ENCODE results near the gene RGS5. TPM values are rescaled to one million over a fixed set of nuclear protein-coding genes. Genes with fewer than 3 reads are reported as not detected.

Gene RGS5
- total and polyA plus RNA-seq, 2 donors (not counting 3 experiments of a cell fraction or from before 2014, with no cell fraction given) = 287 to 770 TPM

GRCh38 chr1:163115887-163116286 lies 86.8 kb downstream of the RGS5 start:
- no peak overlapping the region for H2AFZ ChIP-seq (ENCODE audit: low read depth, low read length)

GRCh38 chr1:163107655-163108054 lies 95.1 kb downstream of the RGS5 start:
- TF ChIP-seq POLR2A (IDR thresholded peaks at IDR 0.05; ENCODE audit: low read depth, low read length) = no peak
- no peak for TF ChIP-seq FOS (IDR thresholded peaks at IDR 0.05; ENCODE audit: borderline replicate concordance, insufficient read depth, low read length)
- no peak for TF ChIP-seq POLR2AphosphoS5 (IDR thresholded peaks at IDR 0.05; ENCODE audit: insufficient read depth, low read depth, low read length)
- TF ChIP-seq, protein P1, sequence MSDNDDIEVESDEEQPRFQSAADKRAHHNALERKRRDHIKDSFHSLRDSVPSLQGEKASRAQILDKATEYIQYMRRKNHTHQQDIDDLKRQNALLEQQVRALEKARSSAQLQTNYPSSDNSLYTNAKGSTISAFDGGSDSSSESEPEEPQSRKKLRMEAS (IDR thresholded peaks at IDR 0.05; ENCODE audit: insufficient read depth, insufficient read length) = no peak
- TF ChIP-seq EZH2 (IDR thresholded peaks at IDR 0.05; ENCODE audit: borderline replicate concordance, low read depth, low read length, severe bottlenecking) = no peak
- no peak for TF ChIP-seq CTCF (IDR thresholded peaks at IDR 0.05; ENCODE audit: extremely low read depth in 1 of 2, insufficient read depth in 1 of 2, low read depth in 1 of 2, low read length in 2 of 2)
- no peak for TF ChIP-seq MYC (IDR thresholded peaks at IDR 0.05; ENCODE audit: low read depth, low read length)
- no peak for TF ChIP-seq JUN (IDR thresholded peaks at IDR 0.05; ENCODE audit: borderline replicate concordance, insufficient read depth, insufficient read length, low read depth)
- no peak for TF ChIP-seq GATA2 (IDR thresholded peaks at IDR 0.05; ENCODE audit: insufficient read depth, insufficient read length, low read depth, low read length)
- Histone ChIP-seq H4K20me1 (replicated peaks; ENCODE audit: control insufficient read depth, extremely low read depth, insufficient read depth, low read length) (no peaks in the 10 kb centered on the region), H3K79me2 (ENCODE audit: control insufficient read depth, insufficient read depth, low read length) (no peaks in the 10 kb centered on the region), H3K4me3 (replicated peaks in 1 of 3; ENCODE audit: insufficient read depth in 1 of 3, low read depth in 1 of 3, low read length in 3 of 3) (no peak overlapping the region), H3K27me3 (ENCODE audit: control insufficient read depth in 2 of 2, insufficient read depth in 2 of 2, low read length in 2 of 2) (no peaks in the 10 kb centered on the region), H3K27ac (ENCODE audit: insufficient read depth, low read depth, low read length) (no peak overlapping the region), H3K36me3 (ENCODE audit: control insufficient read depth in 2 of 2, extremely low read depth in 1 of 2, insufficient read depth in 2 of 2, low read length in 2 of 2) (no peaks in the 10 kb centered on the region), H3K9ac (replicated peaks; ENCODE audit: extremely low read depth, insufficient read depth, low read length) (no peak overlapping the region), H2AFZ (ENCODE audit: low read depth, low read length) (no peak overlapping the region), H3K4me2 (ENCODE audit: insufficient read depth, low read length) (no peak overlapping the region), H3K9me3 (replicated peaks; ENCODE audit: control insufficient read depth, insufficient read depth, low read length) (no peaks in the 10 kb centered on the region), H3K4me1 (ENCODE audit: control insufficient read depth, extremely low read depth, insufficient read depth, low read length) (no peaks in the 10 kb centered on the region), H3K9me1 (replicated peaks; ENCODE audit: control insufficient read depth, extremely low read depth, insufficient read depth, low read length) (no peaks in the 10 kb centered on the region)
- intact Hi-C loops (cut with micrococcal nuclease) = no loop called here
- FAIRE-seq (no peak), DNase-seq (ENCODE audit: low read depth, low spot score) (no peak)
- no TSS peak for BruUV-seq (replicated peaks)
- CTCF ChIA-PET = interaction anchor here (1.2 to 1.3 kb wide), 2 partner anchors 8 to 13 kb away, joined by 3 to 4 read pairs; no protein-coding TSS in a partner anchor
- POLR2A ChIA-PET = no interaction called here
- dilution Hi-C loops (cut with MboI; ENCODE audit: extremely low pct_ligation_motif_present, low sequenced_read_pairs) = no loop called here

More at GRCh38 chr1:163115887-163116286, 86.8 kb downstream of the RGS5 start:
- Histone ChIP-seq H4K20me1 (replicated peaks; ENCODE audit: control insufficient read depth, extremely low read depth, insufficient read depth, low read length) (no peaks in the 10 kb centered on the region), H3K4me2 (ENCODE audit: insufficient read depth, low read length) (no peak overlapping the region), H3K9ac (replicated peaks; ENCODE audit: extremely low read depth, insufficient read depth, low read length) (no peak overlapping the region), H3K27me3 (ENCODE audit: control insufficient read depth in 2 of 2, insufficient read depth in 2 of 2, low read length in 2 of 2) (no peaks in the 10 kb centered on the region), H3K79me2 (ENCODE audit: control insufficient read depth, insufficient read depth, low read length) (no peaks in the 10 kb centered on the region), H3K4me3 (replicated peaks in 1 of 3; ENCODE audit: insufficient read depth in 1 of 3, low read depth in 1 of 3, low read length in 3 of 3) (no peak overlapping the region), H3K9me3 (replicated peaks; ENCODE audit: control insufficient read depth, insufficient read depth, low read length) (no peaks in the 10 kb centered on the region), H3K9me1 (replicated peaks; ENCODE audit: control insufficient read depth, extremely low read depth, insufficient read depth, low read length) (no peaks in the 10 kb centered on the region), H3K4me1 (ENCODE audit: control insufficient read depth, extremely low read depth, insufficient read depth, low read length) (peaks cover 7% of the 10 kb centered on the region), H3K36me3 (ENCODE audit: control insufficient read depth in 2 of 2, extremely low read depth in 1 of 2, insufficient read depth in 2 of 2, low read length in 2 of 2) (no peaks in the 10 kb centered on the region), H3K27ac (ENCODE audit: insufficient read depth, low read depth, low read length) (no peak overlapping the region)
- BruUV-seq (replicated peaks) = no TSS peak
- CTCF ChIA-PET = interaction anchor here (1.3 kb wide), 1 partner anchor 9 kb away, joined by 3 read pairs; no protein-coding TSS in a partner anchor
- DNase-seq (ENCODE audit: low read depth, low spot score) (no peak), FAIRE-seq (no peak)
- intact Hi-C loops (cut with micrococcal nuclease) = no loop called here
- POLR2A ChIA-PET = no interaction called here
- dilution Hi-C loops (cut with MboI; ENCODE audit: extremely low pct_ligation_motif_present, low sequenced_read_pairs) = no loop called here
- no peak for TF ChIP-seq GATA2 (IDR thresholded peaks at IDR 0.05; ENCODE audit: insufficient read depth, insufficient read length, low read depth, low read length)
- TF ChIP-seq POLR2AphosphoS5 (IDR thresholded peaks at IDR 0.05; ENCODE audit: insufficient read depth, low read depth, low read length) = no peak
